Ishikawa (cell line): Measurements from ENCODE around the gene TMEM88.

Experiments
- CEBPB ChIP-seq: IDR thresholded peaks from 2 replicates; pipeline ENCODE4 v1.6.1; 2012
- CREB1 ChIP-seq: IDR thresholded peaks from 2 replicates; pipeline ENCODE4 v1.6.1; 2012; ENCODE audit warnings: low read depth
- EGR1 ChIP-seq: IDR thresholded peaks from 2 replicates; pipeline ENCODE4 v1.6.1; 2012
- EP300 ChIP-seq: IDR thresholded peaks from 2 replicates; pipeline ENCODE4 v1.6.1; 2012; ENCODE audit warnings: borderline replicate concordance
- FOXM1 ChIP-seq: IDR thresholded peaks from 2 replicates; pipeline ENCODE4 v1.6.1; 2012; ENCODE audit warnings: low read depth, borderline replicate concordance
- NFIC ChIP-seq: IDR thresholded peaks from 2 replicates; pipeline ENCODE4 v1.6.1; 2012
- RAD21 ChIP-seq: IDR thresholded peaks from 2 replicates; pipeline ENCODE4 v1.6.1; 2012; ENCODE audit warnings: low read depth
- REST ChIP-seq: IDR thresholded peaks from 2 replicates; pipeline ENCODE4 v1.6.1; 2012; ENCODE audit warnings: low read depth, mild to moderate bottlenecking
- TAF1 ChIP-seq: IDR thresholded peaks from 2 replicates; pipeline ENCODE4 v1.6.1; 2012; ENCODE audit warnings: low read depth, mild to moderate bottlenecking
- TCF12 ChIP-seq: IDR thresholded peaks from 2 replicates; pipeline ENCODE4 v1.6.1; 2012; ENCODE audit warnings: low read depth
- TEAD4 ChIP-seq: IDR thresholded peaks from 2 replicates; pipeline ENCODE4 v1.6.1; 2012
- USF1 ChIP-seq: IDR thresholded peaks from 2 replicates; pipeline ENCODE4 v1.6.1; 2012
- YY1 ChIP-seq: IDR thresholded peaks from 2 replicates; pipeline ENCODE4 v1.6.1; 2012; ENCODE audit warnings: low read depth
- ZBTB7A ChIP-seq: IDR thresholded peaks from 2 replicates; pipeline ENCODE4 v1.6.1; 2012; ENCODE audit warnings: low read depth
- TF ChIP-seq, protein P1 (sequence below): IDR thresholded peaks from 2 replicates; pipeline ENCODE4 v1.6.1; 2012

The TMEM88 gene

DNA sequence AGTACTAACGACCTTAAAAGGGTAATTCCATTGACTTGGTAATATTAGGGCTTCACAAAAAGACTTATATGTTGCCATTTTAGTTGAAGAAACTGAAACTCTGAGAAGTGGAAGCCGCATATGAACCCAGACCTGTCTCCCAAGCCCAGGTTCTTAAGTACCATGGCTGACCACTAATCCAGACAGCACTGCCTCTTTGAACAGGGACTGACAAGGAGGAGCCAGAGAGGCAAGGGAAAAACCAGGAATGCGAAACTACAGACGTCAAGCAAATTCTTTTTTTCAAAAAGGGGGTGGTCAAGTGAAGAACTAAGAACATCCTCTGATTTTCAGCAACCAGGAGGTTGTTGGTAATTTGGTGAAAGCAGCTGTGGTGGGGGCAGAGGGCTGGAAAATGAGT is 18.2 kb downstream of the TMEM88 start:
- TF ChIP-seq ZBTB7A (no peak), RAD21 (no peak), TEAD4 (no peak), NFIC (no peak), CEBPB (no peak), TCF12 (no peak), USF1 (no peak), TAF1 (no peak)

DNA sequence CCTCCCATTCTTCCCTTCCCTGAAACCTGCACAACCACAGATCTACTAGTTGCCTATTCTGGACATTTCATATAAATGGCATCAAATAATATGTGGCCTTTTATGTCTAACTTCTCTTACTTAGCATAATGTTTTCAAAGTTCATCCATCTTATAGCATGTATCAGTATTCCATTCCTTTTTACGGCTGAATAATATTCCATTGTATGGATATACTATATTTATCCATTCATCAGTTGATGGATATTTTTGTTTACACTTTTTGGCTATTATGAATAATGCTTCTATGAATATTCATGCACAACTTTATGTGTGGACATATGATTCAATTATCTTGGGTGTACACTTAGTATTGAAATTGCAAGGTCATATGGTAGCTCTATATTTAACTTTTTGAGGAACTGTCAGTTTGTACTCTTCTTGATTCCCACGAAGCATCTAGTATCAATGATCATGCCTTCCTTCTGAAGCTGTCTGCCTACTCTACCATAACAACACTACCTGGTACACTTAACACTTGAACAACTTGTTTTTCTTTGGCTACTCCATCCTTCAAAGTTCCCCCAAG is 21.0 kb downstream of the TMEM88 start:
- TF ChIP-seq CEBPB (no peak), NFIC (no peak), EGR1 (no peak), ZBTB7A (no peak), TEAD4 (no peak), REST (no peak), TCF12 (no peak), FOXM1 (no peak), YY1 (no peak), CREB1 (no peak)

- TF ChIP-seq YY1 (no peak), CEBPB (no peak), TAF1 (no peak), FOXM1 (no peak), TEAD4 (no peak), EP300 (no peak), REST (no peak), NFIC (no peak), EGR1 (no peak), USF1 (no peak), ZBTB7A (no peak)
- TF ChIP-seq, protein P1, sequence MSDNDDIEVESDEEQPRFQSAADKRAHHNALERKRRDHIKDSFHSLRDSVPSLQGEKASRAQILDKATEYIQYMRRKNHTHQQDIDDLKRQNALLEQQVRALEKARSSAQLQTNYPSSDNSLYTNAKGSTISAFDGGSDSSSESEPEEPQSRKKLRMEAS = no peak
Measured at GRCh38 chr17:7878234-7878633, 23.4 kb downstream of the TMEM88 start.

- TF ChIP-seq REST = no peak
- no peak for TF ChIP-seq FOXM1
- TF ChIP-seq EP300 = no peak
- TF ChIP-seq, protein P1 = no peak
- no peak for TF ChIP-seq RAD21
- no peak for TF ChIP-seq TEAD4
- no peak for TF ChIP-seq CEBPB
- no peak for TF ChIP-seq EGR1
Measured at GRCh38 chr17:7880076-7880868, 25.4 kb downstream of the TMEM88 start.
